IPS-20b (cell line): ENCODE results near the gene PTPRD.
A peak's percentile ranks its signal among the peaks of the same experiment; 100 is the strongest.

Experiments used
- H3K27ac ChIP-seq: one replicate; pipeline ENCODE4 v1.5.1; 2013; ENCODE audit warnings: low read length
- H3K27me3 ChIP-seq: 2 replicates; pipeline ENCODE4 v1.6.1; 2013; ENCODE audit warnings: mild to moderate bottlenecking, low read length, inconsistent platforms; ENCODE audit not compliant: insufficient read depth
- H3K36me3 ChIP-seq: 2 replicates; pipeline ENCODE4 v1.6.1; 2013; ENCODE audit warnings: low read depth, mild to moderate bottlenecking, inconsistent platforms, low read length, moderate library complexity; ENCODE audit not compliant: insufficient read depth
- H3K4me1 ChIP-seq: 2 replicates; pipeline ENCODE4 v1.6.1; 2013; ENCODE audit warnings: mild to moderate bottlenecking, control low read depth, inconsistent platforms, low read length, moderate library complexity; ENCODE audit not compliant: insufficient read depth
- H3K4me3 ChIP-seq: 2 replicates; pipeline ENCODE4 v1.5.1; 2013; ENCODE audit warnings: mild to moderate bottlenecking, low read length, inconsistent platforms
- H3K9ac ChIP-seq: 2 replicates; pipeline ENCODE4 v1.6.1; 2013; ENCODE audit warnings: low read depth, mild to moderate bottlenecking, inconsistent platforms, low read length, moderate library complexity
- H3K9me3 ChIP-seq: 2 replicates; pipeline ENCODE4 v1.6.1; 2013; ENCODE audit warnings: mild to moderate bottlenecking, low read depth, low read length, inconsistent platforms; ENCODE audit not compliant: insufficient read depth

Gene PTPRD

GRCh38 chr9:8686516-8686915 is 1926.3 kb downstream of the PTPRD start:
- no peaks in the 10 kb centered on the region for H3K27me3 ChIP-seq
- H3K9me3 ChIP-seq: peaks cover 7% of the 10 kb centered on the region
- H3K9ac ChIP-seq: no peak overlapping the region
- H3K4me1 ChIP-seq: peaks cover 24% of the 10 kb centered on the region
- no peaks in the 10 kb centered on the region for H3K36me3 ChIP-seq
- no peak overlapping the region for H3K27ac ChIP-seq
- H3K4me3 ChIP-seq: no peak overlapping the region

GRCh38 chr9:8685825-8686224 is 1927.0 kb downstream of the PTPRD start:
- Histone ChIP-seq H3K27me3 (no peaks in the 10 kb centered on the region), H3K9me3 (peaks cover 7% of the 10 kb centered on the region), H3K9ac (no peak overlapping the region), H3K27ac (no peak overlapping the region), H3K4me1 (peaks cover 28% of the 10 kb centered on the region), H3K4me3 (no peak overlapping the region), H3K36me3 (no peaks in the 10 kb centered on the region)

DNA sequence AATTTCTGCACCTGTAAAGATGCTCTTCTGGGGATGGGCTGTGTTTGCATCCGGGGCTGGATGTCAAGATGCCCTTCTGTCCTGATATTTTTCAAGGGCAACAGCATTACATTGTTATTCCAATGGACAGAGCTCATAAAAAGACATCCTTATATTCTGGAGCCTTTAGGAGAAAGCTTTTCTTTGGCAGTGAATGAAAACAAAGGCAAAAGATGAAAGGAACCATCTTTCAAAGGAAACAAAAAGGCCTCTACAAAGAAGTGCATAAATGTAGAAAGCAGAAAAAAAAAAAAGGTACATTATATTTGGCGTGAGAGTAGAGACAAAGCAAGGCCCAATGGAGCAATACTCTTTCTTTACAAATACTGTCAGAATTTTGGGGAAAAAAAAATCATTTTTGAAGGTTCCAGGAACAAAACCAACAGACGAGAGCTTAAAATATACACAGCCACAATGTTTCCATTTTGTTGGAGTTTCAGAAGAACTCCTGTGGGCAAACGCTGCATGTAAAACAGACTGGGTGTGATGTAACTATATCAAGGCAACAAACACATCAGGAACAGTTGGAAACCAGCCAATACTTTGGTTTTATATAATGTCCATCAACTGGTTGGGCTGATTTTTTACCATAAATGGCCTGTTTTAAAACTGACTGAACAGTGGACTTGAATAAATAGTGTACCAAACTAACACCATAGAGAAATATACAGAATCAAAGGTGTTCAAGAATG is 1927.7 kb downstream of the PTPRD start:
- Histone ChIP-seq H3K27me3 (no peaks in the 10 kb centered on the region), H3K4me1 (peaks cover 28% of the 10 kb centered on the region), H3K36me3 (no peaks in the 10 kb centered on the region), H3K27ac (no peak overlapping the region), H3K9me3 (peaks cover 7% of the 10 kb centered on the region), H3K9ac (no peak overlapping the region), H3K4me3 (no peak overlapping the region)

DNA sequence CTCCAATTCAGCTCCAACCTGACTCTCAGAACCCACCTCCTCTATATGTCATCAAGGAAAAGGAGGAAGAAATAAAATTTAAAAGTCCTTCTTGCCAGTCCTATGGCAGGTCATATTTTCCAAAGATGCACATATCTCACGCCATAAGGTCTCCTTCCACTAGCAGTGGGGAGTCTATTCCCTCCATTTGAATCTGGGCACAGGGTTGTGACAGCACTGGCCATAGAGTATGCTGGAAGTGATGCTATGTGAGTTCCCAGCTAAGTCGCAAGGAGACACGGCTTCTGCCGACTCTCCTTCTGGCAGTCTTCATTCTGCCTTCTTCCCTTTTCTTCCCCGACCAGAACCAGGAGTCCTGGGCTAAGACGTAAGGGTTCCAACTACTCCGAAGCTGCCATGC is 1929.3 kb downstream of the PTPRD start:
- Histone ChIP-seq H3K4me1 (peaks cover 41% of the 10 kb centered on the region), H3K27ac (no peak overlapping the region), H3K9ac (no peak overlapping the region), H3K4me3 (no peak overlapping the region), H3K9me3 (no peaks in the 10 kb centered on the region), H3K27me3 (no peaks in the 10 kb centered on the region), H3K36me3 (no peaks in the 10 kb centered on the region)

- no peaks in the 10 kb centered on the region for H3K27me3 ChIP-seq
- no peaks in the 10 kb centered on the region for H3K36me3 ChIP-seq
- H3K9me3 ChIP-seq: no peaks in the 10 kb centered on the region
- H3K9ac ChIP-seq: no peak overlapping the region
- no peak overlapping the region for H3K27ac ChIP-seq
- H3K4me1 ChIP-seq: peaks cover 54% of the 10 kb centered on the region
- no peak overlapping the region for H3K4me3 ChIP-seq
These were observed 1932.1 kb downstream of the PTPRD start for GRCh38 chr9:8680658-8681057.

- no peaks in the 10 kb centered on the region for H3K36me3 ChIP-seq
- no peak overlapping the region for H3K4me3 ChIP-seq
- H3K27ac ChIP-seq: no peak overlapping the region
- peaks cover 54% of the 10 kb centered on the region for H3K4me1 ChIP-seq
- no peak overlapping the region for H3K9ac ChIP-seq
- no peaks in the 10 kb centered on the region for H3K9me3 ChIP-seq
- no peaks in the 10 kb centered on the region for H3K27me3 ChIP-seq
These were observed 1932.6 kb downstream of the PTPRD start for GRCh38 chr9:8680157-8680556.

DNA sequence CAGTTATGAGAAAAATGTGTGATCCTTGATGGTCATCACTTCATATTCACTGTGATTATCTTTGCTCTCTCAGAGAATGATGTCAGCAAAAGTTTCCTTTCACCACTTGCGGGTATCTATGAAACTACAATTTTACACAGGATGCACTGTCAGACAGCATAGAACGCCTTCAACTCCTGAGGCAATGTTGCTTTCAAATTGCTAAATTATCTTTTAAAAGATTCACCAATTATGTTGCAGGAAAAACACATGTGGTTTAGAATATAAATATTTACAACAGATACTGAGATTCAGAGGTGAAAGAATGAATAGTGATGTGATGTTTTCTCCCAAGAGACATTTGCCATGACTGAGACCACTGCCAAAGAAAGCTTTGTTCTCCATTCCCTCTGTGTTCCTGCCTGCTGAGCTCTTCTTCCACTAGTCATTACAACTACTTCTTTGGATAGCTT is 1933.4 kb downstream of the PTPRD start:
- Histone ChIP-seq H3K27ac (no peak overlapping the region), H3K9ac (no peak overlapping the region), H3K4me1 (peaks cover 51% of the 10 kb centered on the region)

DNA sequence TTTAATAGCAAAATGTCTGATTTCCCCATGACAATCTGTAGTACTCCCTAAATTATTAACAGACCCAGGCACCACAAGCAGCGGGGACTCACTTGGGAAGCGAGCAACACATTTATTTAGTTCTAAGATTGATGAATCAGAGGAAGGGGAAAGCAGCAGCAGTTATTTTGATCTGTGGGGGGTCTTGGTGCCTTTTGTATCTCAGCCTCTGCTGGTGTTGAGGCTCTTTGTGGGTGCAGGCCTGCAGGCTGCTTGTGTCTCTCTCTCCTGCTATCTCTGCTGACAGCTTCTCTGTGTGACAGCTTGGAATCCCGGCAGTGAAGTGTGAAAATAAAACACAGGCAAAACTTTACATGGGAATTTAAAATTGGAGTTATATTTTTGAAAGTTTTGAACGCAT is 1935.1 kb downstream of the PTPRD start:
- Histone ChIP-seq H3K36me3 (no peaks in the 10 kb centered on the region), H3K27ac (no peak overlapping the region), H3K27me3 (no peaks in the 10 kb centered on the region), H3K9ac (0 out of 2 replicates have a peak overlapping the region, but pooled peaks have one; percentile 17), H3K4me1 (peaks cover 43% of the 10 kb centered on the region), H3K4me3 (no peak overlapping the region), H3K9me3 (no peaks in the 10 kb centered on the region)

More for the DNA sequence above, 1933.4 kb downstream of the PTPRD start:
- no peaks in the 10 kb centered on the region for H3K9me3 ChIP-seq
- no peaks in the 10 kb centered on the region for H3K36me3 ChIP-seq
- H3K4me3 ChIP-seq: no peak overlapping the region
- H3K27me3 ChIP-seq: no peaks in the 10 kb centered on the region

GRCh38 chr9:8674536-8674935 is 1938.3 kb downstream of the PTPRD start:
- H3K9ac ChIP-seq: no peak overlapping the region
- H3K9me3 ChIP-seq: no peaks in the 10 kb centered on the region
- H3K36me3 ChIP-seq: no peaks in the 10 kb centered on the region
- peaks cover 23% of the 10 kb centered on the region for H3K4me1 ChIP-seq
- H3K27me3 ChIP-seq: no peaks in the 10 kb centered on the region
- H3K4me3 ChIP-seq: no peak overlapping the region
- H3K27ac ChIP-seq: no peak overlapping the region

- Histone ChIP-seq H3K27me3 (no peaks in the 10 kb centered on the region), H3K4me1 (peaks cover 16% of the 10 kb centered on the region), H3K9ac (no peak overlapping the region), H3K9me3 (no peaks in the 10 kb centered on the region), H3K27ac (no peak overlapping the region), H3K4me3 (no peak overlapping the region), H3K36me3 (no peaks in the 10 kb centered on the region)
These were observed 1939.0 kb downstream of the PTPRD start for GRCh38 chr9:8673830-8674229.

DNA sequence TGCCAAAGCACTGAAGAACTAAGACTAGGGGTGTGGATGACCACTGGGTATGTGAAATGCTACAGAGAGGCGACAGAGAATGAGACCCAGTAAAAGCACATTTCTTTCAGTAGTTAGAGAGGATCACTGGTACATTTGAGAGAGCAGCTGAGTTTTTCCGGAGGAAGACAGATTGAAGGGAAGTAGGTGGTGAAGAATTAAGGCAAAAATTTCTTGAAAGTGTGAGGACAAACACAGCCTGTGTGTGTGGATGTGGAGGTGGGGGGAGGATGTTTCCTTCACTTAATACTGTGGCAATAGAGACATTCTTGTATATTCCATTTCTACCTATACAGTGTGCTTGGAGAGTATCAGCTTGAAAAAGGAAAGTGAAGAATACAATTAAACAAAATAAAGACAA is 1942.1 kb downstream of the PTPRD start:
- no peaks in the 10 kb centered on the region for H3K36me3 ChIP-seq
- no peak overlapping the region for H3K4me3 ChIP-seq
- H3K4me1 ChIP-seq: no peaks in the 10 kb centered on the region

GRCh38 chr9:8668751-8669150 is 1944.1 kb downstream of the PTPRD start:
- Histone ChIP-seq H3K4me1 (no peaks in the 10 kb centered on the region), H3K27ac (no peak overlapping the region), H3K27me3 (no peaks in the 10 kb centered on the region), H3K36me3 (no peaks in the 10 kb centered on the region), H3K9ac (no peak overlapping the region), H3K9me3 (no peaks in the 10 kb centered on the region), H3K4me3 (no peak overlapping the region)

More for the DNA sequence above, 1942.1 kb downstream of the PTPRD start:
- H3K9ac ChIP-seq: no peak overlapping the region
- no peaks in the 10 kb centered on the region for H3K27me3 ChIP-seq
- H3K9me3 ChIP-seq: no peaks in the 10 kb centered on the region
- no peak overlapping the region for H3K27ac ChIP-seq
